NCI-H82 treated with DMSO at 0.1 percent for 48 hours (cell line): Measurements from ENCODE around the gene MAPK11.

ENCODE experiments used
- DNase-seq: peaks from one replicate; lab custom pipeline; 2025; ENCODE audit not compliant: unreplicated experiment; lab: John Stamatoyannopoulos, UW

MAPK11 gene

DNA sequence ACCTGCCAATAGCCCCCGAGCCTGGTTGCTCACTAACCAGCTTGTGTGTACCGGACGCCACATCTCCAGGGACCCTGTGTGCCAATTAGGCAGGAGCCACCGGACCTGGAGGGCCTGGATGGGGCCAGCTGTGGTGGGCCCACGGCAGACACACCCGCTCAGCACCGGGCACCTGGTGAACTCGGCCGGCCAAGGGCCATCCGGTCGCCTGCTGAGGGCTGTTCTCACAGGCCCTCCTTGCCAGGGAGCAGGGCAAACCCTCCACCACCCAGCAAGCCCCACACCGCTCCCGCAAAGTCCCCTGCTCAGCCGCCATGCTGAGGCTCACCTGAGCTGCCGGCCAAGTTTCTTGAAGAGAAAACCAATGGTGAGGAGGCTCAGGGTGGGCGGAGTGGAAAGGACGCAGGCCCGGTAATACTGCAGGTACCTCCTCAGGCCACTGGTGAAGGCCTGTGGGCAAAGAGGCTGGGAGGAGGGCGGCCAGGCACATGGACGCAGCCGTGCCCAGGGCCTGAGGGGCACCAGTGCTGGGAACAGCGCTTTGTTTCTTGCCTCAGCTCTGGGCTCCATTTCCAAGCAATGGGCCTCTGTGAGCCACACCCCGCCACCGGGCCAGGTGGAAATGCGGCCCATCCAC, 42.5 kb downstream of the MAPK11 start:
- no peak for DNase-seq

DNA sequence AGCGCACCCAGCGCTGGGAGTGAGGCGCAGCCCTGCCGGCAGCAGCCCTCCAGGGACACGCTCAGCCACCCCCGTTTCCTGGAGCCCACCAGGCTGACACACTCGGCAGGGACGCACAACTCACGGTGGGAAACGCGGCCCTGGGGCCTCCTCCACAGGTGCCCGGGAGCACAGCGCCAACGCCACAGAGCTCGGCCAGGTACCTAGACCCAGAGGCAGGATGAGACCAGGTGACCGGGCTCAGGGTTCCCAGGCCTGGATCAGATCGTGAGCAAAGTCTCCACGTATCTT, 43.4 kb downstream of the MAPK11 start:
- no peak for DNase-seq

DNA sequence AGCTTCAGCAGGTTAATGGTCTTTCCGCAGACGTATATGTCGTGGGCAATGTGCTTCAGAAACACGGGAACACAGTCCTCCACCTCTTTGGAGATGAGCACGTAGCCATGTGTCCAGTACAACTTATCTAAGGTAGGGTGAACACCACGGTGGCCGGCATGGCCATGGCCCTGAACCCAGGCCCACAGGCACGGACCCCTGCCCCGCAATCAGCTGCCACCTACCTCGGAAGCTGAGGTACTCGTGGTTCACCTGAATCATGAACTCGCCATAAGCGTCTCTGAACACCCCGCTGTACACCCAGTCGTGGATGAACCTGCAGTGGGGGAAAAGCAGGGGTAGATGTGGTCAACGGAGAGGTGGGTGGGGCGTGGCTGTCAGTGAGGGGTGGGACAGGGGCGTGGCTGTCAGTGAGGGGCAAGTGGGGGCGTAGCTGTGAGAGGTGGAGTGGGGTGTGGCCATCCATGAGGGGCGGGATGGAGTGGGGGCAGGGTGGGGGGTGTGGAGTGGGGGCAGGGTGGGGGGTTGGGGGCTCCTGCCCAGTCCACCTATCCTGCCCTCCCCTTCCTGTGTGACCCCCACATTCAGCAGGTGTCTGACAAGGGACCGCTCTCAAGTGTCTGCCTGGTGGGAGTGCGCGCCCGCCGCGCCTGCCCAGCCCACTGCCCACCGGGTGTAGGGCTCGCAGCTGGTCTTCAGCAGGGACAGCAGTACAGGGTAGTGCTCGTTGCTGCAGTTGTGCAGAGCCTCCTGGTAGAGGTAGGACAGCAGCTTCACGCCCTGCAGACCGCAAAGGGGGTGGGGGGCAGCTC, 43.9 kb downstream of the MAPK11 start:
- DNase-seq: no peak

DNA sequence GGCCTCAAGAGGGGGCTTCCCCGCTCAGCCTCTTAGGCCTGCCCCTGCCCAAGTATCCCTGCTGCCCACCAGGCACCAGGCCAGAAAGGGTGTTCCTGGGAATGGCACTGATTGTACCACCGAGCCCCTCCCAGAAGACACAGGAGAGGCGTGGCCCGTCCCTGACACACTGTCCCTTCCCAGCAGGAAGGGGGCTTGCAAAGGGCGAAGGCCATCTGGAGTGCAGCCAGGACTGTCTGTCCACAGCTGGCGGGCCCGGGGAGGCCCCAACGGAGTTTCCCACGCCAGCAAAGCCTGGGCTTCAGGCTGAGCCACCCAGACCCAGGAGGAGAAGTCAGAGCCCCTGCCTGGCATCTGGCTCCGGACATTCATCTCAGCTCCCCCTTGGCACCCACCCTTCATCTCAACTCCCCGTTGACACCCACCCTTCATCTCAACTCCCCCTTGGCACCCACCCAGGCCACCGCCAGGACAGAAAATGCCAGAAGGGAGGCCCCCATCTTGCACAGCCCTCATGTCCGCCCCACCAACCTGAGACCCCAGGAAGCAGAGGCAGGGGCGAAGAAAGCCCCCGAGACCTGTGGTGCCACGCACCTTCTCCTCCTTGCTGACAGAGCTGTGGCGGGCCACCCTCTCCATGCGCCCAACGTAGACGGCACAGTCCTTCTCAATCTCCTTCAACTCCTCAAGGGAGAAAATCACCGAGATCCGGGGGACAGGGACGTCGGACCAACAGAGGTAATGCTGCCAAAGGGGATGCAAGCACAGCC, 44.8 kb downstream of the MAPK11 start:
- DNase-seq: no peak

DNA sequence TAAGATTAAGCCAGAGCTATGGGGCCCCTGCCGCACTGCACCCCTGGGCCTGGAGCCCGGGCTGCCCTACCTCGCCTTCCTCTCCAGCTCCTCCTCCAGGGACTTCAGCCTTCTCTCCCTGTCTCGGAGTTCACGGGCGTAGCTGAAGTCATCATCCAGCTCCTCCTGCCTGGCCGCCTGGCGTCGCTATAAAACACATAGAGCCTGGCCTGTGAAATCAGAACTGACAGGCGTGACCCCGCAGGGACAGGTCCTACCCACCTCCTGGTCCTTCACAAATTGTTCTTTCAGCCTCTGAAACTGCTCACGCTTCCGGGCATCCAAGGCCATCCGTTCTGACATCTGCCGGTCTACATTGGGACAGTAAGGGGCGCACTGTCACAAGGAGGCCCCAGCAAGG, 46.1 kb downstream of the MAPK11 start:
- DNase-seq: no peak

DNA sequence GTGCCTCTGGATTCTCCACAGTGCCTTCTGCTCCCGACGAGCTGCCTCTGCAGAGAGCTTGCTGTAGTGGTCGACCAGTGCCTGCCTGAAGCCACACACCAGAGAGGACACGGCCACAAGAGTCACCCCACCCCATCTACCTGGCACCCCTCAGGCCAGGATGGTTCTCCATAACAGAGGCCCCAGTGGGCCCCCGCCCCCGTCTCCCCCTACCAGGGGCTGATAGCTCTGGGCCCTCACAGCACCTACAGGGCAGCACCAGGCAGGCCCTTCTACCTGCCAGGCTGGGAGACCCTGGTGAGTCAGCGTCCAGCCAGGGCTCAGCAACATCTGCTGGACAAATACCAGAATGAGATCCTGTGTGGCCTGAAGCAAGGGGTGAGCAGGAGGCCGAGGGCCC, 47.7 kb downstream of the MAPK11 start:
- DNase-seq: no peak

DNA sequence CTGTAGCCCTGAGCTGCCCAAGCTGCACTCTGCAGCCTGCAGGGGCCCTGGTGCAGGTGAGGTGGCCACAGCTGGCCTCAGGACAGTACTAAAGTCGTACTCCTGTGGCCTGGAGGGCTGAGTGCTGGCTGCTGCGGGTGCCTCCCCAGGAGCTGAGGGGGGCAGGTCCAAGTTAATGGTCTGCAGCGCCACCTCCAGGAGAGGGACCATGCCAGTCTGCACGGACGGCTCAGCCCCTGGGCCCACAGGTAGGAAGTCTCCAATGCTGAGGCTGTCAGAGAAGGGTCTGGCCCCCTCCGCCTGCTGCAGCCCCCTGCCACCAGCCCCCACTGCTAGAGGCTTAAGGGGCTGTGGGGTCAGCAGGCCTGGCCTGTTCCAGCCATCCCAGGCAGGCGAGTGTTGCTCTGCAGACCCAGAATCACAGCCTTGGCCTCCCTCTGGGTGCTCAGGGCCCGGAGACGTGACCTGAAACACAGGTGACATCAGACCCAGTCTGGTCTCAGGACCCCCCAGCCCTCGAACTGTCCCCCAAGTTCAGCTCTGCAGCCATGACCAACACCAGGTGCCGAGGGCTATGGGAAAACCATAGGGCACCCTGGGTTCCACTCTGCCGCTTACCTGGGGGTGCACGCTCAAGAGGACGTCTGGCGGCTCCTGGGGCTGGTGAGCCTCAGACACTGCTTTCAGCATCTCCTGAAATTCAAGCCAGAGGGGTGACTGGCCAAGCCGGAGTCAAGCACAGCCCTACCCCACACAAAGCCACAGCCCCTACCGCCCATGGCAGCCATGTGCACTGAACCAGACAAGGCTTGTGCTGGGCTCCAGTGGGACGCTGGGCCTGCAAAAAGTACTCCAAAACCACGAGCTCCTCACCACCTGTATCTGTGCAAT, 48.5 kb downstream of the MAPK11 start:
- DNase-seq: no peak

DNA sequence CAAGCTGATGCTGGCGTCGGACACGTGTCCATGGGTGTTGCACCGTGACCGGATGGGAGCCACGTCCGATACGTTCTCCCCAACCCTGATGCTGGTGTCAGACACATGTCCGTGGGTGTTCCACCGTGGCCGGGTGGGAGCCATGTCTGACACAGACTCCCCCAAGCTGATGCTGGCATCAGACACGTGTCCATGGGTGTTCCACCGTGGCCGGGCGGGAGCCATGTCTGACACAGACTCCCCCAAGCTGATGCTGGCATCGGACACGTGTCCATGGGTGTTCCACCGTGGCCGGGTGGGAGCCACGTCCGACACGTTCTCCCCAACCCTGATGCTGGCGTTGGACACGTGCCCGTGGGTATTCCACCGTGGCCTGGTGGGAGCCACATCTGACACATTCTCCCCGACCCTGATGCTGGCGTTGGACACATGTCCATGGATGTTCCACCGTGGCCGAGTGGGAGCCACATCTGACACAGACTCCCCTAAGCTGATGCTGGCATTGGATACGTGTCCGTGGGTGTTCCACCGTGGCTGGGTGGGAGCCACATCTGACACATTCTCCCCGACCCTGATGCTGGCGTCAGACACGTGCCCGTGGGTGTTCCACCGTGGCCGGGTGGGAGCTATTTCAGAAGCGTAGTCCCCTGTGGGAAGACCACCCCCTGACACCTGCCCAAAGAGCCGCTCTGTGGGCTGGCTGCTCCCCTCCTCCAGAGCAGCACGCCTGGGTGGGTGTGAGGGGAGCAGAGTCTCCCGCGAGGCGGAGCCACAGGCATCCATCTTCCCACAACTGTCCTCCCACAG, 49.4 kb downstream of the MAPK11 start:
- no peak for DNase-seq

DNA sequence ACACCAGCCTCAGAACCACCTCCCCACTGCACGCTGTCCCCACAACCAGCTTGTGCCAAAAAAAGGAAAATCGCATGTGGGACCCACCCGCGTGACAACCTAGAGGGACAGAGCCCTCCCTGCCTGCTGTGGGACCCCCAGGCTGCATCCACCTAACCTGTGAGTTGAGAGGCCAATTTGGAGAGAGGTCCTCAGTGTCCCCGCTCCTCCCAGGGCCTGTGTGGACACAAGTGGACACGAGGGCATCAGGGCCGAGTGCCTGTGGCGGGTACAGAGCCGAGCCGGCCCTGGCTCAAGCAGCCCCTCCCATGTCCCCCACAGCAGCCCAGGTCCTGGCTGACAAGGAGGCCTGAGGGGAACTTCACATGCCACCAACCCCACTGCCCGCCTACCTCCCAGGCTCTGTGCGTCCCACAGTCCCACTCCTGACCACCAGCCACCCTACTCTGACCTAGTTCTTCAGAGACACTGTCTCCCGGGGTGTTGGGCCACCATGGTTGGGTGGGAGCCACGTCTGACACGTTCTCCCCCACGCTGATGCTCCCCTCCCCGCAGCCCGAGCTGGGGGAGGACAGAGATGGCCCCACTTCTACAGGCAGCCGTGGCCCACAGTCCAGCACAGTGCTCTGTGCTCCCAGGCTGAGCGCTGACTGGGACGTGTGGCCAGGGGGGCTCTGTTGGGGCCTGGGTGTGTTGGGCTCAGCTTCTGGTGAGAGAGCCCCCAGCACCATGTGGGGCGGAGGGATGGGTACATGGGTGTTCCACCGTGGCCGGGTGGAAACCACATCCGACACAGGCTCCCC, 50.2 kb downstream of the MAPK11 start:
- DNase-seq: no peak

DNA sequence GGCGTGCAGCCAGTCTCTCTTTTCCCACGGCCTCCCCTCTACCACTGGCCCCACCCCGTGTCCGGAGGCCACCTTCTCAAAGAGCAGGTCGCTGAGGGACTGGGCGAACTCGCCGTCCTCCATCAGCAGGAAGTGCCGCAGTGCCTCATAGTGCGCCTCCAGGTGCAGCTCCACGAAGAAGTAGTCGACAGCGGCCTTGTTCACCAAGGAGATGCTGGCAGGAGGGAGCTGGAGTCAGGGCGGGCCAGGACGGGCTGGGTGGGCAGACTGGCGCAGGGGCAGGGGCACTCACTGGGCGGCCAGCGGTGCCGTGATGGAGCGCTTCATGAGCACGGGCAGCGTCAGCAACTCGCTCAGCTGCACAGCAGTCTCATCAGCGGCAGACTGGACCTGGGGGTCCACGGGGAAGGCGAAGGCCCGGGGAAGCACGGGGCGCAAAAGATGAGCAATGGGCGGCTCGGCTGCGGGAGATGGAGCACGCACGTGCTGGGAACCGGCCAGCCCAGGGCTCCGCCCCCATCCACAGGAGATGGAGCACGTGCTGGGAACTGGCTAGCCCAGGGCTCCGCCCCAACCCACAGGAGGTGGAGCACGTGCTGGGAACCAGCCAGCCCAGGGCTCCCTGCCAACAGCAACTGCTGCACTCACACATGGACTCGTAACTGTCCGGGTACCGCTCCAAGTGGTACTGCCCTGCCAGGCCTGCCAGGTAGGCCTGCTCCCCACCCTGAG, 51.0 kb downstream of the MAPK11 start:
- no peak for DNase-seq

DNA sequence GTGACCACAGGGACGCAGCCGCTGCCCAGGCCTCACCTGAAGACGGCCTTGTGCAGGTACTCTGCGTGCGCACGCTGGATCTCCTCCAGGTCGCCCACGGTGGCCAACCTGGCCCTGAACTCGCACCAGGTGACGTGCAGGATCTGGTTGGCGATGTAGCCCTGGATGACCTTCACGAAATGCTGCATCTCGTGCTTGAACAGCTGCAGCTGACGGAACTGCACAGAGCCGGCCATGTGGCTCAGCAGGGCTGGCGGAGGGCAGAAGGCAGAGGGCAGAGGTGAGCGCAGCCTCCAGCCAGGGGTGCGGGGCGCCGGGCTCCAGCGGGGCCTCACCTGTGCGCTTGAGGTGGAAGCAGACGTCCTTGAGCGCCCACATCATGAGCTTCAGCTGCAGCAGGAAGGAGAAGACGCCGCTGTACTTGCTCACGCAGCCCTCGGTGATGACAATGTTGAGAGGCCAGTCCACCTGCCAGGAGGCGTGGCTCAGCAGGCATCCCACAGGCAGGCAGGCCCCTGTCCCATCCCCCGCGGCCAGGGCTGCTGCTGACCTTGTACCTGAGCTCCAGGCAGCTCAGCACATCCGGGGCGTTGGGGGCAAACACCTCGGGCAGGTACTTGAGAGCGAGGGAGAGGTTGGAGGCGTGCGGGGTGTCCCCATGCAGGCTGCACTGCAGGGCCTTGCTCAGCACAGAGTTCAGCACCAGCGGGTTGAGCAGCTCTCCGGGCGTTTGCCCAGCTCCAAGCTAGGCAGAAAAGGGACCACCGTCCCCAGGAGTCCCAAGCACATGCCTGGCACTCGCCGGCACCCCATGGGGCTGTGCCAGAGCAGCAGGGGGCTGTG, 51.8 kb downstream of the MAPK11 start:
- no peak for DNase-seq

DNA sequence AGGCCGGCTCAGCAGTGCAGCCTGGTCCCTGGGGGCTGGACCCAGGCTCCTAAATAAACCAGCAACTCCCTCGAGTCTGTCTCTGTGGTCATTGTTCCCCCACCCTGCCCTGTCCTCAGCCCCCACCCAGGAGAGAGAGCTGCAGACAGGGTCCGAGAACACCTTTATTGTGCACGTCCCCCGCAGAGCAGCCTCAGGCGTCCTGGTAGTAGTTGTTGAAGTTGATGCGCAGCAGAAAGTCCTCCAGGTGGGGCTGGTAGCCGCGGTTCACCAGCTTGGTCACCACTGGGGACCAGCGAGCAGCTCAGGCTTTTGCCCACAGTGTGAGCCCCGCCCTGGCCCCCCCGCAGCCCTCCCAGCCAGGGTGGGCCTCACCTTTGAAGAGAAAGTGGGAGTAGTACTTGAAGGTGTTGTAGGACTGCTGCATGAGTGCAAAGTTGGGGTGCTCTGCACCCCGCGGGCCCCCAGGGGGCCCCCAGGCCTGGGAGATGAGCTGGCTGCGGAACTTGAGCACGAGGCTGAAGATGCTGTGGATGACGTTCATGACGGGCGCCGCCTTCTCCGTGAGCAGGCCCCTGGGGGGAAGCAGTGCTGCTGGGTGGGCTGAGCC, 52.5 kb downstream of the MAPK11 start:
- no peak for DNase-seq

DNA sequence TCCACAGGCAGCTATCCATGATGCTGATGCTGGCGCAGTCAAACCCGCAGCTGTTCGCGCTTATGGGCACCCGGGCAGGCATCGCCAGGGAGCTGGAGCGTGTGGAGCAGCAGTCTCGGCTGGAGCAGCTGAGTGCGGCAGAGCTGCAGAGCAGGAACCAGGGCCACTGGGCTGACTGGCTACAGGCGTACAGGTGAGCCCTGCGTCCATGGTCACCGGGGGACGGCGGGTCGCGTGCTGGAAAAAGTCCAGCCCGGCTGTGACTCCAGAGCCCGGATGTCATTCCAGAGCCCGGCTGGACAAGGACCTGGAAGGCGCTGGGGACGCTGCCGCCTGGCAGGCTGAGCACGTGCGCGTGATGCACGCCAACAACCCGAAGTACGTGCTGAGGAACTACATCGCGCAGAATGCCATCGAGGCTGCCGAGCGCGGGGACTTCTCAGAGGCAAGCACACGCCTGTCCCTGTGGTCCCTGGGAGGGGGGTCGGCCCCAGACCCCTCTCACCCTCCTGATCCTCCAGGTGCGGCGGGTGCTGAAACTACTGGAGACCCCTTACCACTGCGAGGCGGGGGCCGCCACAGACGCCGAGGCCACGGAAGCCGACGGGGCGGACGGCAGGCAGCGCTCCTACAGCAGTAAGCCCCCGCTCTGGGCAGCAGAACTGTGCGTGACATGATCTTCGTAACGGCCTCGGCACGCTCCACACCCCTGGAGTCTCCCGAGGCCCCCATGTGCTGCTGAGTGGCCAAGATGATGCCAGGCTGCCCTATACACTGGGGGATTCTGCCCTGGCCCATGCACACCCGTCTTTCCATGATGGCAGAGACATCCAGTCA, 53.3 kb downstream of the MAPK11 start:
- DNase-seq: no peak

DNA sequence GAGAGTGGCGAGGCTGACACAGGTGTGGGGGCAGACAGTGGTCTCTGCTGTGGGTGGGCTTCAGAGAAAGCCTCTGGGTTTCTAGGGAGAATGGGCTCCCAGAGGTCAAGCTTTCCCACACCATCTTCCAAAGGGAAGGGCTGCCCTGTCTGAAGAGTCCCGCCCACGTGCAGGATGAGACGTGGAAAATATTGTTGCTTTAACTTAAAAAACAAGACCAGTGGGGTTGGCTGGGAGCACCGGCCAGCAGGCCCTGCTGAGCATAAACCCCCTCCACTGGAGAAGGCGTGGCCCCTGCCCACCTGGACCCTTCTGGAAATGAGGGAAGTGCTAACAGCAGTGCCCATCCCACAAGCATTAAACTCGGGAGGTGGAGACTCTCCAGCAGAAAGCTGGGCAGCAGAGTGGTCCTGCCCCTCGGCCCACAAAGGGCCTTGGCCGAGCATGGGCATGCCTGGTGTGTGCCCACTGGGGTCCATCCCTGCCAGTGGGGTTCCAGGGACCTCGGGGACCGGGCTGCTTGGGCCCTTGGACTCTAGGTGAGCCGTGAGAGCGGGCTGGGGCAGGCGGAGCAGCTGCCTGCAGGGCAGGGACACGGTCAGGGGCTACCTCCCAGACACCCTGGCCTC, 54.0 kb downstream of the MAPK11 start:
- no peak for DNase-seq

DNA sequence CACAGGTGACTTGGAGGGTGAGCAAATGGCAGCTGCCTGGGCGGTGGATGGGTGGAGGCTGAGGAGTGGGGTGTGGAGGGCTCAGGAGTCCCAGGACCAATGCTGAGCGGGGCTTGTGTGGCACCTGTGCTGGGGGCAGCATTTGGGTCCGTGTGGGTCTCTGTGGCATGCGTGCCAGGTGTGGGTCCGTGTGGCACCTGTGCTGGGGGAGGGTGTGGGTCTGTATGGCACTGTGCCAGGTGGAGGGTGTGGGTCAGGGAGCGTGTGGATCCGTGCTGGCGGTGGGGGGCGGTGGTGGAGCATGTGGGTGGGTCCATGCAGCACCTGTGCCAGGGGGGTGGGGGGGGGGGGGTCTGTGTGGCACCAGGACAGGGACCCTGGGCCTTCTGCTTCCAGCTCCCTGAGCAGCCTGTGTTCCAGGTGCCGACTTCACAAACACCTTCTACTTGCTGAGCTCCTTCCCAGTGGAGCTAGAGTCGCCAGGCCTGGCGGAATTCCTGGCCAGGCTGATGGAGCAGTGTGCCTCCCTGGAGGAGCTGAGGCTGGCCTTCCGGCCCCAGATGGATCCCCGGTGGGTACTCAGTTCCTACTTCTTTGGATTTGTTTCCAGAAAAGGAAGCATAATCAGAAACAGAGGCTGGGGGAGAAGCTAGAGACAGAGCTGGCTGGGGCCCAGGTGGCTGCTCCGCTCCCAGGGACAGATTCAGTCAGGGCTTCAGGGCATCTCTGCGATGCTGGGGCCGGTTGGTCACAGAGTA, 54.7 kb downstream of the MAPK11 start:
- no peak for DNase-seq
